ENCODE results near the gene EFTUD2. TPM values are rescaled to one million over a fixed set of nuclear protein-coding genes. Genes with fewer than 3 reads are reported as not detected.

EFTUD2 gene
- polyA plus RNA-seq, 10 donors, result 53.8 to 77.5 (median 64.4) TPM

DNA sequence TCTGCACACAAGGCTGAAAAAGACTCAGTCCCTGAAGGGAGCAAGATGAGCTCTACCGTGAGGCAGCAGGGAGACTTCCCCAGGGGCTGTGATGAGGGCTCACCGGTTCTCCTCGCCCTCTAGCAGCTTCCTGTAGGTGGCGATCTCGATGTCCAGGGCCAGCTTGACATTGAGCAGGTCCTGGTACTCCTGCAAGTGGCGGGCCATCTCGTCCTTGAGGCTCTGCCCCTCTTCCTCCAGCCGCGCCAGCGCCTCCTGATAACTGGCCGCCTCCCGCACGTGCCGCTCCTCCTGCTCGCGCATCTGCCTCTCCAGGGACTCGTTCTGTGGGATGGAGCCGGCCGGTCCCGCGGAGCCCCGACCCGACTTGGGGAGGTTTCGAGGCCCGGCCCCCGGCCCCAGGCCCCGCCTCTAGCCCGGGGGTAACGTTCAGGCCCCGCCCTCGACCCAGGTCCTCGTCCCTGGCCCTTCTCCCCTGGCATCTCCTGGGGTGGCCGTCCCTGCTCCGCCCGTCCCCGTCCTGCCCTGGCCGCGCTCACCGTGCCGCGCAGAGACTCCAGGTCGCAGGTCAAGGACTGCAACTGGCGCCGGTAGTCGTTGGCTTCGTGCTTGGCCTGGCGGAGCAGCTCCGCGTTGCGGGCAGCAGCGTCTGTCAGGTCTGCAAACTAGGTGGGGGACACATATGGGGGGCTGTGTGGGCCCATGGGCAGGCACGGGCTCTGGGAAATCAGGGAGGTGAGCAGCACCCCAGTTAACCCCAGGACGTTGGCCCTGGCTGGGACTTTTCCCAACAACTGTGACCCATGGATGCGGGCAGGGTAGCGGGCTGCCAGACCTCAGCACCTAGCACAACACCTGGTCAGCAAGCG, 12.1 kb upstream of the EFTUD2 start:
- no peak for DNase-seq

DNA sequence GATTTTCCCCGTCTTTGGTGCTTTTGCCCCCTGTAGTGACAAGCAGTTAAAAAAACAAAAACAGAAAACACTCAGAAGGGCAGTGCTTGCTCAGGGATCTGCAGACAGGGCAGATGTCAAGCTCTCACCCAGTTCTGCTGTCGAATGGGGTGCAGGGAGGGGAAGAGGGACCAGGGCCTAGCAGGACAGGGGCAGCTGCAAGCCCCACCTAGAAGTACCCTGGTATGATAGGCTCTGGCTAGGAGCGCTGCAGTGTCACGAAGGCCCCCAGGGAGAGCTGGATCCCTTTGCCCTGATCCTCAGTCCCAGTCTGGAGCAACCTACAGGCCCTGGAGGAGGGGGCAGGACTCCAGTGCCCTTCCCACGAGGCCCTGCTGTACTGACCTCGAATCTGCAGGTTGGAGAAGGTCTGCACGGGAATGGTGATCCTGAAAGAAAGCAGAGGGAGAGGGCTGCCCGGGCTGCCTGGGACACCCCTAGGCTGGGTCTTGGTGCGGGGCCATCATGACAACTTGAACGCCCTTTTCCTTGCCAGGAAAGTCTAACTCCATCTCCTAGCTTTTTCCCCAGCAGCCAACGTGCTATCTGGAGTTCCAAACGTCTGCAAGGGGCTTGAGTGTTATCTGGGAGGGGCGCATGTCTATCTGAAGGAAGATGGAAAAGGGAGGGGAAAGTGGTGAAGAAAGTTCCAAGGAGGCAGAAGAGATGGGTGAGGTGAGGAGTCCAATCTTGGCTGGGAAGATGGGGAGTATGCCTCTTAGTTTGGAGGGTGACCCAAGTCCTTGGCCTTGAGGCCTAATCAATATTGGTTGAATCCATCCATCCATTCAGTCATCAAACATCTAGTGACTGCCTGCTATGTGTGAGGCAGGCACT, 11.2 kb upstream of the EFTUD2 start:
- no peak for DNase-seq

DNA sequence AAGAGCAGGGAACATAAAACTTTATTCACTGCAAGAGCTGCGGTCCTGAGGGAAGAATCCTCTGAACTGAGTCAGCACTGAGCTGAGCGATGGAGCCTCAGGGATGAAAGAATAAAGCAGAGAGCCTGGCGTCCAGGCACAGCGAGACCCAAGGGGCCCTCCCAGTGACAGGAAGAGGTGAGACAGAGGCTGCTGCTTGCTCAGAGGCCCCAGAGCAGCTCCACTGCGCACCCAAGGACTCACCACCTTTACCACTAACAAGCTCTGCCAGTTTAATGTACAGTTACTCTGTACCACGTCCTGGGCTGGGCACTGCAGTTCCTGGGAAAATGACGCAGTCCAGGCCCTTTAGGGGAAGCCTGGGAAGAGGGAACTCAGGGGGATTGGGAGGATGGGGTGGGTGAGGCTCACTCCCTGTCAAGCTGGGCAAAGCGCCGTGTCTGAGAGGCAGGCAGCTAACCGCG, 10.5 kb upstream of the EFTUD2 start:
- peak in 1 of 3 donors; percentile 51 for DNase-seq

DNA sequence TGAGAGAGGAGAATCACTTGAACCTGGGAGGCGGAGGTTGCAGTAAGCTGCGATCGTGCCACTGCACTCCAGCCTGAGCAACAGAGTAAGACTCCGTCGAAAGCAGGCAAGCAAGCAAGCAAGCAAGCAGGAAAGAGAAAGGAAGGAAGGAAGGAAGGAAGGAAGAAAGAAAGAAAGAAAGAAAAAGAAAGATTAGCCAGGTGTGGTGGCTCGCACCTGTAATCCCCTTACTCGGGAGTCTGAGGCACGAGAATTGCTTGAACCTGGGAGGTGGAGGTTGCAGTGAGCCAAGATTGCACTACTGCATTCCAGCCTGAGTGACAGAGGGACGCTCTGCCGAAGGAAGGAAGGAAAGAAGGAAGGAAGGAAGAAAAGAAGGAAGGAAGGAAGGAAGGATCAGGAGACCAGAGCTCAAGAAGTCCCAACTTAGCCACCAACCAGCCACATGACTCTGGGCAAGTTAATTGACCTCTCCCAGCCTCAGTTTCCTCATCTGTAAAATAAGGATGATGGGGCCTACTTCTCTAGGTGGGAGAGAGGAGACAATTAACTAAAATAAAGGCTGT, 9.6 kb upstream of the EFTUD2 start:
- no peak for DNase-seq

DNA sequence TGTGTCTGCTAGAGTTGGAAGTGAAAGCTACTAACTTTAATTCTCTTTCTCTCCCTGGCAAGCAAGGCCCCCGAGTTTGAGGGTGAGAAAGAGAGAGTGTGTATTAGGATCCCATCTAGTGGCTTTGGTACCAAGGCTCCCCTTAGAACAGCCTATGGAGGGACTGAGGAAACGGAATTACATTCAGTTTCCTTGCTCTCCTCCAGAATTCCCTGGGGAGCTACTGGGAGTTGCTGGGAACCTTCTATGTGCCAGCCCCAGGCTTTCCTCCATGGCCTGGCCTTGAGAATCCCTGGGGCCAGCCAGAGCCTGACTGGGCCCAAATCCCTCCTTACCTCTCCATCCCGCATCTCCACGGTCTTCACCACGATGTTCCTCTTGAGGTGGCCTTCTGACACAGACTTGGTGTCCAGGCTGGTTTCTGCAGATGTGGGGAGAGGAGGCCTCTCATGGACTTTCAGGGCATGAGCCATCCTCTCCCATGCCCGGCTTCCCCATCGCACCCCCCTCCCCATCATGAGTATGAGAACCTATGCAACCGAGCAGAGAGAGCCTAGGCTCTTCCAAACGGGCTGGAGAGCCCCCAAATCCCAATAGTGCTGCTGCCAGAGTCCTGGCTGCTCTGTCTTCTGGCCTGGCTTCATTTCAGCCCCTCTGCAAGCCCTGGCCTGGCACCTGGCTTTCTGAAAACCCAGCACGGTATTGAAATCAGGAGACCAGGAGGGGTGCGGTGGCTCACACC, 8.7 kb upstream of the EFTUD2 start:
- no peak for DNase-seq

DNA sequence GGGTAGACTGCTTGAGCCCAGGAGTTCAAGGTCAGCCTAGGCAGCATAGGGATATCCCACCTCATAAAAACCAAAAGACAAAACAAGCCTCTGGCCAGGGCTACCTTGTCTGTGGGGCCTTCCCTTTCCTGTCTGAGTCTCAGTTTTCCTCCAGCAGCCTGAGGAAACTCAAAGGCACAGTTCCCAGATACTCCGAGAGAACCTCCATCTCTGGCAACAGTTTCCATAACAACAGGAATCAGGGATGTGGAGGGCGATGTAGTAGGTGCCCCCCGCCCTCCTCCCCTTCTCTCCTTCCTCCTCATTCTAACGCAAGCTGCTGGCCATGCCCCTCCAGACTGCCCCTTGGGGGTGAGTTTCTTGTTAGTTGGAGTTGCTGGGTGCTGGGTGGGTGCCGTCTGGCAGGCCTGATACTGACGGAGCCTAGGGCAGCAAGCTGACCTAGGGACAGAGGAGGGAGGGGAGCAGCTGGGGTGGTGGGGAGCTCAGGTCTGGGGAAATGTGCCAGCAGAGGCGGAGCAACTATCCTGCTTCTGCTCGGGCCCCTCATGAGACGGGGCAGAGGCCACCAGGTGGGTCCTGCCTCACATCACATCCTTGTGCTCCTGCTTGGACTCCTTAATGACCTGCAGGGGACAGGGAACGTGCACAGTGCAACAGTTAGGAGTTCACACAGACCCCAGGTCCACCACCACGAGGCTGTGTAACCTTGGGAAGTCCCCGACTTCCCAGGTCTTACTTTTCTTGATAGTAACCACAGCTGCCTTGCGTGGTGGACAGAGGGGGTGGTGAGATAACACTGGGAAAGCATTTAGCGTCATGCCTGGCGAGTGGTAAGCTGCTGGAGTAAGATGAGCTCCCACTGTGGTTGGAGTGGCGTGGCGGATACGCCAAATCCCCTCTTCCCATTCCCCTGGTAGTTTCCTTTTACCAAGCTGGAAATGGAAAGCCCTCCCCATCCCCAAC, 7.8 kb upstream of the EFTUD2 start:
- DNase-seq, result no peak

DNA sequence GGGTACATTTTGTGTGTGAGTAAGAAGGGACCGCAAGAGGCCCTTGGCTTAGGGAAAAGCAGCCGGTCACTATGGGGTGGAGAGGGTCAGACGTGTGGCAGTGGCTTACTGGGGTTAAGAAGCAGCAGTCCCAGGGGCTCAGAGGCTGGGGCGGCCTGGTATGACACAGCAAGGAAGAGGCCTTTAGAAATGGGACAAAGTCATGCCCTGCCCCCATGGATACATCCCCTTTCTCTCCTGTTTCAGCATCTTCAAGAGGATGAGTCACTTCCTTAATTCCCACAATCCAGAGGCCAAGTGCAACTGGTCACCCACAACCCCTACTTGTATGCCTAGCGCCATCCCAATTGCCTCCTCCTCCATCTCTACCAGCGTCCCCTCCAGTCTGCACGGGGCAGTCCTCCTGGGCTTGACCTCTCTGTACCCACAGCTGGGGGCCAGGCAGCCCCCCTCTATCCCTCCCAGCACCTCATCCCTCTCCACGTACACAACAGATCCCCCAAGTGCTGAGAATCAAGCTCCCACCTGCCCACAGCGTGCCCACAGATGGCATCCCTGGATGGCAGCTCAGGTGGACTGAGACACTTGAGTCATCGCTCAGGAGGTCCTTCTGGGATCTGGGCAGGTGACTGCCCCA, 6.9 kb upstream of the EFTUD2 start:
- DNase-seq, result peak in 1 of 3 donors; percentile 86

DNA sequence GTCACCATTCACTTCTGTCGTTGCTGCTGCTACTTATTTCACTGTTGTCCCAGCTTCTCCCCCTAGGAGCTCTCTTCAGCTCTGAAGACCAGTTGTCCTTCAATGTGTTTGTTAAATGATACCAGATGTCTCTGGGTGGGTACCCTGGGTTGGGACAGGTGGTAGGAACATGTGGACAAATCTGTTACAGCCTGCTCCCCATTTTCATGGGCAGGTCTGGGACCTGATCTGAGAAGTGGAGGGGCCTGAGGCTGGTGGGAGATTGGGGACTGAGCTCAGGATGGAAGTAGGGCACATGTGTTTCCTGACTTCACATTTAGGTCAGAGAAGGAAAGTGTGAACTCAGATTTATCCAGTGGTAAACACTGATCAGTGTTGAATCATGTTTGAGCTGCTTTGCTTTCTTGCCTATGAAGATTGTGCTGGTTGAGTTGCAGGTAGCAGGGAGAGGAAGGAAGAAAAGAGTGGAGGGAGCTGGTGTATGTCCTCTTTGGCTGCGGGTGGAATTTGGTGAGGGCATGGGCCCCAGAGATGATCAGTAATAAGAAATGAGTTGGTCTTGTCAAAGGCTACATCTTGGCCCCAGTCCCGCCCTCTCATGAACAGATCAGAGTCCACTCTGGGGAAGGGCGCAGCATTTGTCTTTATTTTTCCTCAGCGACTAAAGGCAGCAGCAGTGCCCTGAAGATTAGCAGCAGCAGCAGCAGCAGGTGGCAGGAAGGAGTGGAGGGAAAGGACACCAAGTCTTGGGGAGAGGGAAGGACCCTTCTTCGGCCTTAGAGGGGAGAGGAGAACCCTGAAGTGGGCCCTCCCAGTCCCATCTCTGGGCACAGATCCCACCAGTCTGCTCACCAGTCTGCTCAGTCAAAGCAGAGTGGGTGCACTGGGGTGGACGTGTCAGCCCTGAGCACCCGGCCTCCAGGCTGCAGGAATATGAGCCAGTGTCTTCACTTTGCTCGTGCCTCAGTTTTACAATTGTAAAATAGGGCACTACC, 6.1 kb upstream of the EFTUD2 start:
- no peak for DNase-seq

DNA sequence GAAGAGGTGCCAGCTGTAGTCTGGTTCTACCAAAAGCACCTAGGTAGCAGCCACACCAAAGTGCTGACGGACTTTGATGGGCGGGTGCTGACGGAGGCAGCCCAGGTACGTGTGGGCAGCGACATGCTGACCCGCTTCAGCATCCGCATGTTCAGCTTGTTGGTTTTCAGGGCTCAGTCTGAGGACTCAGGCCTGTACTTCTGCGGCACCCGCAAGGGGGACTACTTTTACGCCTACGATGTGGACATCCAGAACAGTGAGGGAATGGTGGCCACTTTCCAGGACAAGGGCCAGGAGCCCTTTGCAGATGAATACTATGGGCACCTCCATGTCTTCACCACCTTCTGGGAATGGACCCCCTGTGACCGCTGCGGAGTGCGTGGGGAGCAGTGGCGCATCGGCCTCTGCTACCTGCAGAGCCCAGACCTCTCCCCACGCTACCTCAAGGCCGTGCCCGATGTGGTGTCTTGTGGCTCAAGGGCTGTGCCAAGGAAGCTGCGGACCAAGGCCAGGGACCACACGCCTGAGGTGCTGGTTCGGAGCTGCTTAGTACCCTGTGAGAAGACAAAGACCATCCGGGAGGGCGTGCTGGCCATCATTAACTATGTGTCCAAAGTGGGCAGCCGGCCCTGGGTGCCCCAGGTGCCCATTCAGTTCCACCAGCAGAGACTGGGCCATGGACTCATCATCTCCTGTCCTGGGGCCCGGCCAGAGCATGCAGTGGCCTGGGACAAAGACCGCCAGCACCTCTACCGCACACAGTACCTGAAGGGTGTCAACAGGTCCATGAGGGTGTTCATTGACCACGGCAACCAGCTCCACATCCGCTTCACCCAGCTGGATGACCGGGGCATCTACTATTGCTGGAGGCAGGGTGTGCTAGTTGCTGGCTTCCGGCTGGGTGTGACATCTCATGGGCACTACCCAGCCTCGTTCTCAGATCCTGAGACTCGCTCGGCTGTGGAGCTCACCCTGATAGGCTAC, 5.0 kb upstream of the EFTUD2 start:
- DNase-seq, result no peak

DNA sequence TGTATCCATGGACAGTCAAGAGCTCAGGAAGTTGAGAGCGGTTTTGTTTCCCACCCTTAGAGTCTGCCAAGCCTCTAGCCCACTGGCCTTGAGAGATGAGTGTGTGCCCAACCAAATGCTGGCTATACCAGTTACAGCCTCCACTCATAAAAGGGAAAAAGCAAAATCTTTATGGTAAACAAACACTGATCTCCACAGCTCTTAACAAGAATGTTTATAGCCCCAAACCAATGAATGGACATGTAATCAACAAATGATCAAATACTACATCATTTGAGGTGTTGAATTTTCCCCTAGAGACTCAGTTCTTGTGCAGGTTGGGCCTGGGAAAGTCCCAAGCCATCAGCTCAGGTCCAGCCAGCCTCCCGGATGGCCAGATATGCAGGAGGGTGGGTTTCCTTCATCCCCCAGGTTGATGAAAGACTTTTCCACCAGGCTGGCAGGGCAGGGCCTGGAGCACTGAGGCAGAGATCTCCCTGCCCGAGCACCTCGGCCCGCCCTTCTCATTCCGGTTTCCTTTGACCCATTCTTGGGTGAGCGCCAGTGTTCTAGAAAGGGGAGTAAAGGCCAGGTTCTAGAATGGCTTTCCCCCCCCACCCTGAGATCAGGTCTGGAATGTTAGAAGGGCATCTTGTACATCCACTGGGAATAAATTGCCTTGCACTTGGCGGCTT, 3.9 kb upstream of the EFTUD2 start:
- no peak for DNase-seq

DNA sequence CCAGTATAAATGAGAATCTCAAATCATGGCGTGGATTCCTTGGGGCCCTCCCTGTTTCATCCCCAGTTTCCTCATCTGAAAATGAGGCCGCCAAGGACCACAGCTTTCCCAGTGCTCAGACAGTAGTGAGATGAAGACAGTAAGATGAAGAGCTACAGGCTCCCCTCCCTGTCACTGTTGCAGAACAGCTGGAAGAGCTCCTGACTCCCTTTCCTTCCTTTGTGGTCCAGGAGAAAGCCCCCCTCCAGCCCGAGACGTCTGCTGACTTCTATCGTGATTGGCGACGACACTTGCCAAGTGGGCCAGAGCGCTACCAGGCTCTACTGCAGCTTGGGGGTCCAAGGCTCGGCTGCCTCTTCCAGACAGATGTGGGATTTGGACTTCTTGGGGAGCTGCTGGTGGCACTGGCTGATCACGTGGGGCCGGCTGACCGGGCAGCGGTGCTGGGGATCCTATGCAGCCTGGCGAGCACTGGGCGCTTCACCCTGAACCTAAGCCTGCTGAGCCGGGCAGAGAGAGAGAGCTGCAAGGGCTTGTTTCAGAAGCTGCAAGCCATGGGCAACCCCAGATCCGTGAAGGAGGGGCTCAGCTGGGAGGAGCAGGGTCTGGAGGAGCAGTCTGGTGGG, 3.0 kb upstream of the EFTUD2 start:
- no peak for DNase-seq

DNA sequence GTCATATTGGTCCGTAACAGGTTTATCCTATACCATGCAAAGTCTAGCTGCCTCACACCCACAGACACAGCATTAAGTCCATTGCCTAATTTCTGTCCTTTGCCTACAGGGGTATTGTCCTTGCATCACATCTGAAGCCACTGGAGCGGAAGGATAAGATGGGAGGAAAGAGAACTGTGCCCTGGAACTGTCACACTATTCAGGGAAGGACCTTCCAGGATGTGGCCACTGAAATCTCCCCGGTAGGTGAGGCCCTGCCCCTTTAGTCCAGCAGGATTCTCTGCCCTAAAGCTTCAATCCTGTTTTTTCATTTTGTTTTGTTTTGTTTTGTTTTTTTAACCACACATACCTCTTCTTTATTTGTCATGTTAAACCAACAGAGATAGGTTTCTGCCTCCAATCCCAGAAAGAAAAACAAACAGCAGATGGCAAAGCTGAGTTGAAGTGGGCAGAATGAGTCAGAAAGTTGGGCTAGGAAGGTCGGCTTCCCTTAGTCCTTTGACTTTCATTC, 2.2 kb upstream of the EFTUD2 start:
- DNase-seq, result no peak

DNA sequence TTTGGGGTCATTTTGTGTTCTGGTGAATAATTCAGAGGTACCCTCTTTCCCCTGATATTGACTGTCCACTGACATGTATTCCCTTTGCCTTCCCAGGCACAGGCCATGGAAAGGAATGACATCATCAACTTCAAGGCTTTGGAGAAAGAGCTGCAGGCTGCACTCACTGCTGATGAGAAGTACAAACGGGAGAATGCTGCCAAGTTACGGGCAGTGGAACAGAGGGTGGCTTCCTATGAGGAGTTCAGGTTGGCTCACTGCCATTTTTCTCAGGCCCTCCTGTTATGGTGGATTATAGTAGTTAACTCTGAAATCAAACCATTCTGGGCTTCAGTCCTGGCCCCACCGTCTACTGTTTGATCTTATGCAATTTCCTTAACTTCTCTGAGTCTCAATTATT, 1.6 kb upstream of the EFTUD2 start:
- DNase-seq, result peak in 2 of 3 donors; percentile 46 to 48

DNA sequence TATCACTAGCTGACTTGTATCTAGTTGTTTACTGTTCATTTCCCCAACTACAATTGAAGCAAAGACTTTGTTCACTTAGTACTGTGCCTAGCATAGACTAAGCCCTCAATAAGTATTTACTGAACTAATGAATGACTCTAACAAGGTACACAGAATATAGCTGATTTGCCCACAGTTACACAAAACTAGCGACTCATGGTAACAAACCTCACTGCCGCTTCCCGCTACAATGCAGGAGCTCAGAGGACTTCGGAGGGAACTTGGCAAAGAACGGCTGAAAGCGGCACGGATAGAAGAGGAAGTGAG, 524 bp downstream of the EFTUD2 start:
- DNase-seq, result no peak

DNA sequence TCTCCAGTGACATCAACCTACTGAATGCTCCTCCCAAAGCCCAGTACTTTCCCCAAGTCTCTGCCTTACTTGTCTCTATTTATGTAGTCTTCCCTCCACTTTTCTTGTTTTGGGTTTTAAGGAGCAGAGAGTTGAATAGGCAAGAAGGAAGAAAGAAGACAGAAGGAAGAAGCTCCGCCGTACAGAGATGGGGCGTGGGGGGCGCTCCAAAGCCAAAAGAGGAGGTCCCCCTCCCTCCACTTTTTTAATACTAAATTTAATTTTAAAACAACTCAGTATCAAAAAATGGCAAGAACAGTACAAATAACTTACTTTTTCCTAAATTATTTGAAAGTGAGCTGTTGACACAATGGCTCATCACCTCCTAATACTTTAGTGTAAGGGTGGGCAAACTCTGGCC, 4.6 kb downstream of the EFTUD2 start:
- DNase-seq, result no peak

DNA sequence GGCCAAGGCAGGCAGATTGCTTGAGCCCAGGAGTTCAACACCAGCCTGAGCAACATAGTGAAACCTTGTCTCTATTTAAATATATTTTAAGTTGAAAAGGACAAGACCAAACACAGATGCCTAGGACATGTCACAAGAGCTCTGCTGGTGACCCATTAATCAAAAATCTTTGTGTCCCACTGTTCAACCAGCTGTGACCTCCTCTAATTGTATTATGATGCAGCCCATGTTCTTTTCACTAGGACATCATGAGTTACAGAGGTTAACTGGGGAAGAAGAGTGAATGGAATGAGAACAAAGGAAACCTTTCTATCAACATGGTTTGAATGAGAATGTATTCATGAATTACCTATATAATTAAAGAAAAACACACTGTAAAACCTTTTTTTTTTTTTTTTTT, 7.0 kb downstream of the EFTUD2 start:
- no peak for DNase-seq

Data from muscle of back (tissue), 11 donors.